Head of caudate nucleus (tissue), 42 donors: ENCODE results near the gene SHC1.

Experiments
- DNase-seq, 42 donors: peaks; one replicate each; pipeline versions ENCODE4 v3.0.0 to v3.0.0-alpha.2; 2020 to 2021; ENCODE audit warnings: mixed read lengths in 7 of 42
- intact Hi-C: fragments of 100-400 bp; cut with DNase I; formaldehyde crosslinking; loops from one replicate; pipeline ENCODE4 v1.15.0; 2022

The SHC1 gene, protein sequence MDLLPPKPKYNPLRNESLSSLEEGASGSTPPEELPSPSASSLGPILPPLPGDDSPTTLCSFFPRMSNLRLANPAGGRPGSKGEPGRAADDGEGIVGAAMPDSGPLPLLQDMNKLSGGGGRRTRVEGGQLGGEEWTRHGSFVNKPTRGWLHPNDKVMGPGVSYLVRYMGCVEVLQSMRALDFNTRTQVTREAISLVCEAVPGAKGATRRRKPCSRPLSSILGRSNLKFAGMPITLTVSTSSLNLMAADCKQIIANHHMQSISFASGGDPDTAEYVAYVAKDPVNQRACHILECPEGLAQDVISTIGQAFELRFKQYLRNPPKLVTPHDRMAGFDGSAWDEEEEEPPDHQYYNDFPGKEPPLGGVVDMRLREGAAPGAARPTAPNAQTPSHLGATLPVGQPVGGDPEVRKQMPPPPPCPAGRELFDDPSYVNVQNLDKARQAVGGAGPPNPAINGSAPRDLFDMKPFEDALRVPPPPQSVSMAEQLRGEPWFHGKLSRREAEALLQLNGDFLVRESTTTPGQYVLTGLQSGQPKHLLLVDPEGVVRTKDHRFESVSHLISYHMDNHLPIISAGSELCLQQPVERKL

DNA sequence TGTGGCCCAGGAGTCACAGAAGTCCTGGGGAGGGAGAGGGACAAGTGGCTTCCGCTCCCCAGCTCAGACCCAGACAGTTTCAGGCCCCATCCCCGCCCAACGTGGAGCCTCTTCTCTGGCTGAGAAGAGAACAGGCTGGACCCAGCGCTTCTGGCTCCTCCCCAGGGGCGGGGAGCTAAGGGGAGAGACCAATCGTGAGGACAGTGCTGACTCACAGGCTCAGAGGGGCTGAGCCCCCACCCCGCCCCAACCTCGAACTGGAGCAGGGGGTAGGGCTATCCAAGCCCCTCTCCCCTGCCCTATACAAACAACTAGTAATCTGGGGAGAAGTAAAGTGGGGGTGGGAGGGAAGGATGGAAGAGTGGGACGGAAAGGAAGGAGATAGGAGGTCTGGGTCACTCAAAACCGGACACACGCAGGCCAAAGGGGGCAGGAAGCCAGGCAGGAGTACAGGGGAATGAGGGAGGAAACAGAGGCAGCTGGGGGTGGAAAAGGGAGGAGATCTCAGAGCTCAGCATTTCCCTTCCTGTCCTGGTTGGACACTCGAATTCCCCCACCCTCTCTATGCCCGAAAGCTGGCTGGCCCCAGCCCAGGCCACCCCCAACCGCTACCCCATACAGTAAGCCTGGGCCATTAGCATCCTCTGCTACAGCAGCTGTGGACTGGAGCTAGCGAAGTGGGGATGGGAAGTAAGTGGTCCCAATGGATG lies at the start of gene SHC1:
TSS of gene SHC1 (minus strand) at position 117 of the 710 bp plus-strand sequence. CDS start 221 bp downstream, outside the sequence.
- DNase-seq: peak; percentile 59 to 95 (median 86)
- intact Hi-C loops: no loop called here

DNA sequence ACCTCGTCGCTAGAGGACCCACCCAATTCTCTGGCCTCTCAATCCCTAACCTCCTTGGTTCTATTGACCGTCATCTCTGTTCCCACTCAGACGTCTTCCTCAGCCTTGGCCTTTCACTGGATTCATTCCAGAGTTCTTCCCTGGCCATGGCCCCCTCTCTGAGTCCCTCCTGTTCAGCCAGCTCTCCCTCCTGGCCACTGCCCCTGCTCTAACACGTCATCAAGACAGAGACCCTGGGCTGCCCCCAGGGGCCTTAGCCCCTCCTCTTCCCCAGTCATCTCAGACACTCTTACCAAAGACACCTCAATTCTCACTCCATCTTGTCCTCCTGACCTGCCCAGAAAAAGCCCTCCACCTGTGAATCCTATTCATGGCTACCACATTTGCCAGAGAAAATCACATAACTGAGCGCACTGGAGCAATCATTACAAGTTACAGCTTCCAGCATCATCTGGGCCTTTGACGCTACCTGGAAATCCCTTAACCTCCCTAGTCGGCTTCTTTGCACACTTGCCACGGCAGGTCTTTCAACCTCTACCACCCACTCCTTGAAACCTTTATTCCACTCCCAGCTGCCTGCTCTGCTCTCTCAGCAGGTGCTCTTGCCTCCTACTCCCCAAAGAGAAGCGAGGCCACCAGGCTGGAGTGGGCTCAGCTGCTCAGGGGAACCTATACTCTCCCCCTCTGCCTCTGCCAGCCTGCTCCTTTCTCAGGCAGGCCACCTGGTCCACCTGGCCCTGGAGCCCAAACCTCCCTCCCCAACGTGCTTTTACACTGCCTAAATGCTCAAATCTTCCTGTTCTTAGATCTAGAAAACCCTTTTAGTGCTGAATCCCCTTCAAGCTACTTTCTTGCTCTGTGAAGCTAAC lies 49.1 kb upstream of the SHC1 start:
- intact Hi-C loops: no loop called here

DNA sequence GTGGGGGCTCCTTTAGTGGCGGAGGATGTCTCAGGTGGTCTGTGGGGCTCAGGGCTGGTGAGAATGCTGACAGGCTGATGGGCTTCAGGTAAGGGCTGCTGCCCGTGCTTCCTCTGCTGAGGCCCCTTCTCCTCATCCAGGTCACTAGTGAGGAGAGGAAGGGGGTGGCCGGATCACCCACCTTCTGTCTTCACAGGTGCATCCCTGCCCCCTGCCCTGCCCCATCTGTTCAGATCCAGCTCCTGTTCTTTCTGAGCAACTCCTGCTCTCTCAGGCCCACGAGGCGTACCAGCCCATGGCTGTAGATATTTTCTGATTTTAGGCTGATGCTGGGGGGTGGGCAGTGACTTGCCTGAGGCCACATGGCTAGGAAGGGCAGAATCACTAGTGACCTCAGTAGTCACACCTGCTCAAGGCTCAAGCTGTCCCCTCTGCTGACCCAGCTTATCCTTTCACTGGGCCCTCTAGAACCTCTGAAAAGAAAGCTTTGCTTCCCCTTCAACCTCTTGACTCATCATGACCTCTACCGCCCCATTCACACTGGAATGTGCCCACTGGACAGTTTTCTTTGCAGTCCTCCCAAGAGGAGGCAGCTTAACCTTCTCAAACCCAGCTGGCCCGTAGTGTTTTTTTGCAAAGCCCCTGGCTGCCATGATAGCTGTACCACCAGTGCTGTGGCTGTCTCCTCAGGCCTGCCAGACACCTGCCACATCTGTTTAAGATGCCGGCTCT lies 48.2 kb upstream of the SHC1 start:
- DNase-seq: no peak
- intact Hi-C loops: no loop called here

More for the DNA sequence above, 49.1 kb upstream of the SHC1 start:
- DNase-seq: peak in 10 of 42 donors; percentile 24 to 77 (median 48)

DNA sequence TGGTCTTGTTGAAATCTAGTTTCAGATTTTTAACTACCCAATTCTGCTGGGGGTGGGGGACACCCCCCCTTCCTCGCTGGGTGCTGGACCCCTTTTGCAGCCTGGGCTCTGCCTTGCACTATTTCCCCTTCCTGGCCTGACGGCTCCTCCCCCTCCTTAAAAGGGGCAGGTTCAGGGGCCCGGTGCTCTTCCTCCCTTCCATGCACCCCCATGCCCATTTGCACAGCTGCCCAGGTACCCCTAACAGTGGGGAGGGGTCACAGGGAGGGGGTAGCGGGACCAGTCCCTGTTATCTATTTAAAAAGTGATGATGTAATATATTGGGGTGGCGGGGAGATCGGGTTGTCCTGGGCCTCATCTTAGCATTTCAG lies 47.4 kb upstream of the SHC1 start:
- DNase-seq: no peak
- intact Hi-C loops: no loop called here

DNA sequence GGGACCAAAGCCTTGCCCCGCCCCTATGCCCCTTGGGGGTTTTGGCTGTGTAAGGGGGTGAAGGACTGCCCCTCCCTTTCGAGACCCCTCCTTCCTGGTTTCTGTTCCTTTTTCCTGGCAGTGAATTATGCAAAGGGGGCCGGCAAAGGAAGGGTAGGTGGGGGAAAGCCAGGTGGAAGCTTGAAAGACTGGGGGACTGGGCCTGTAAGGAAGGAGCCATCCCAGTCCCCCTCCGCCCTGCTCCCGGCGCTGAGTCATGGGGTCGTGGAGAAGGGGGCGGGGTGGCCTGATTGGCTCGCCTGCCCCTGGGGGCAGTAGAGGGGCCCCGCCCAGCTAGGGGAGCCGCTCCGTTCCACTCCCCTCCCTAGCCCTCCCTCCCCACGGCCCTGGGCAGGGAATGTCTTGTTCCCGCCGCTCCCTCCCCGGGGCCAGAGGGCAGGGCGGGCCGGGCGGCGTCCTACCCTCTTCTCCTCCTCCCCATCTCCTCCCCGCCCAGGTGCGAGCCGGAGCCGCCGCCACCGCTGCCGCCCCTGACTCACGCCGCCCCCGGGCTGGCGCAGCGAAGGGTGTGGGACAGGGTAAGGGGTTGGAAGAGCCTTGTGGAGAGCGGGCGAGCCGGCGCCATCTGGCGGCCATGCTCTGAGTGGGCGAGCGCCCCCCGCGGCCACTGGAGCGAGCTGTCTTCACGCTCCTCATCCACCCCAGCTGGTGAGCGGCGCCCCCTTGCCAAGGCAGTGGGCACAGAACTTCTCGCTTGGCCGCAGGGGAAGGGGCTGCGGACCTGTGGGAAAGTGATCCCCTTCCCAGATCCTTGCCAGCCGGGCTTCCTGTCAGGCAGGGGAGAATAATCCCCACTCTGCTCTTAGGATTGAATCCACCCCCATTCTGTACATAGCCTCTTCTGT lies 46.7 kb upstream of the SHC1 start:
- peak; percentile 71 to 95 (median 89) for DNase-seq
- intact Hi-C loops: no loop called here

DNA sequence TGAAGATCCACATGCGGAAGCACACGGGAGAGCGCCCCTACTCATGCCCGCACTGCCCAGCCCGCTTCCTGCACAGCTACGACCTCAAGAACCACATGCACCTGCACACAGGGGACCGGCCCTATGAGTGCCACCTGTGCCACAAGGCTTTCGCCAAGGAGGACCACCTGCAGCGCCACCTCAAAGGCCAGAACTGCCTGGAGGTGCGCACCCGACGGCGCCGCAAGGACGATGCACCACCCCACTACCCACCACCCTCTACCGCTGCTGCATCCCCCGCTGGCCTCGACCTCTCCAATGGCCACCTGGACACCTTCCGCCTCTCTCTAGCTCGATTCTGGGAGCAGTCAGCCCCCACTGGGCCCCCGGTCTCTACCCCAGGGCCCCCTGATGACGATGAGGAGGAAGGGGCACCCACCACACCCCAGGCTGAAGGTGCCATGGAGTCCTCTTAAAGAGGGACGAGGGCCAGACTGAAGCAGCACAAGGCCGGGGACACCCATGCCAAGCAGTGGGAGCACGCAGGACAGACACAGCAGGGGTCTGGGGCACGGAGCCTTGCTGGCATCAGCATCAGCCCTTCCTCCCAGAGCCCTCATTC lies 45.8 kb upstream of the SHC1 start:
- intact Hi-C loops: no loop called here
- no peak for DNase-seq

DNA sequence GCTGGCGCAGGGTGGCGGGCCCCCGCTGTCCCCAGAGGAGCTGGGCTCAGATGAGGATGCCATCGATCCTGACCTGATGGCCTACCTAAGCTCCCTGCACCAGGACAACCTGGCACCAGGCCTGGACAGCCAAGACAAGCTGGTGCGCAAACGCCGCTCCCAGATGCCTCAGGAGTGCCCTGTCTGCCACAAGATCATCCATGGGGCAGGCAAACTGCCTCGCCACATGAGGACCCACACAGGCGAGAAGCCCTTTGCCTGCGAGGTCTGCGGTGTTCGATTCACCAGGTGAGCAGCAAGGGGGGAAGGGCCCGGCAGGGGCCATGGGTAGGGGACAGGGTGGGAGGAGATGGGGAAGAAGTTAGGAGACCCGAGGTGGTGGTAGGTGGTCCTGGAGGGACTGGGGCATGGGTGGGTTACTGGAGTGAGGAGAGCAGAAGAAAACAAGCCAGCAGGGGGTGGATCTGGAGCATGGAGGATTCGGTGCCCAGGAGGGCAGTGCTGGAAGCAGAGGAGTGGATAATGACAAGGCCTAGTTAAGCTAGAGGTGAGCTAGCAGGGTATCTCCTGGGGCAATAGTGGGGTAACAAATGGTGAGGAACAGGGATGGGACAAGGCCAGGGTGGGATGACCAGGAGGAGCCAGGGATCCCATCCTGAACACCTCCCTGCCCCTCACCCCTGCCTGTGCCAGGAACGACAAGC lies 45.1 kb upstream of the SHC1 start:
- intact Hi-C loops: no loop called here
- no peak for DNase-seq

DNA sequence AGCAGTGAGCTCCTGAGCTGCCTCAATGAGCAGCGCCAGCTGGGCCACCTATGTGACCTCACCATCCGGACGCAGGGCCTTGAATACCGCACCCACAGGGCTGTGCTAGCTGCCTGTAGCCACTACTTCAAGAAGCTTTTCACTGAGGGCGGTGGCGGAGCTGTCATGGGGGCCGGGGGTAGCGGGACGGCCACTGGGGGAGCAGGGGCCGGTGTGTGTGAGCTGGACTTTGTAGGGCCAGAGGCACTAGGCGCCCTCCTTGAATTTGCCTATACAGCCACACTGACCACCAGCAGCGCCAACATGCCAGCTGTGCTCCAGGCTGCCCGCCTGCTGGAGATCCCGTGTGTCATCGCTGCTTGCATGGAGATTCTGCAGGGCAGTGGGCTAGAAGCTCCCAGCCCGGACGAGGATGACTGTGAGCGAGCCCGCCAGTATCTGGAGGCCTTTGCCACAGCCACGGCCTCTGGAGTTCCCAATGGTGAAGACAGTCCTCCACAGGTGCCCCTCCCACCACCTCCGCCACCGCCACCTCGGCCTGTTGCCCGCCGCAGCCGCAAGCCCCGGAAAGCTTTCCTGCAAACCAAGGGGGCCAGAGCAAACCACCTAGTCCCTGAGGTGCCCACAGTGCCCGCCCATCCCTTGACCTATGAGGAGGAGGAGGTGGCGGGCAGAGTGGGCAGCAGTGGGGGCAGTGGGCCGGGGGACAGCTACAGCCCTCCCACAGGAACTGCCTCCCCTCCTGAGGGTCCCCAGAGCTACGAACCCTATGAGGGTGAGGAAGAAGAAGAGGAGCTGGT lies 44.4 kb upstream of the SHC1 start:
- intact Hi-C loops: no loop called here
- DNase-seq: no peak

DNA sequence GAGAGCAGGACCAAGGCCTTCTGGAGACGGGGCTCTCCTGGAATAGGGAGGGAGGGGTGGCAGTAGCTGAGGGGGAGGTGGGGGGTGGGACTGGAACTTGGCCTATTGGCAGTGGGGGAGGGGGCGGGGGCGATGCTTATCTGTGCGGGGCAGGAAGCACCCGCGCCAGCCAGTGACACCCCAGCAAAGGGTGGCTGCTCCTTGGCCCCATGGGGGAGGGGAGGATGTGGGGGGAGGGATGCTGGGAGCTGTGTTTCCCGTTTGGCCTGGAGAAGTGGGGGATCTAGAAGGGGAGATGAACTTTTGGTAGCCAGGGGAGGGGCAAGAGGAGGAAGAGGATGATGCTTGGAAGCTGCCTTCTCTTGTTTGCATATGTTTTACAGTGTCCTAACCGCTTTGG lies 43.1 kb upstream of the SHC1 start:
- DNase-seq: no peak
- intact Hi-C loops: no loop called here

DNA sequence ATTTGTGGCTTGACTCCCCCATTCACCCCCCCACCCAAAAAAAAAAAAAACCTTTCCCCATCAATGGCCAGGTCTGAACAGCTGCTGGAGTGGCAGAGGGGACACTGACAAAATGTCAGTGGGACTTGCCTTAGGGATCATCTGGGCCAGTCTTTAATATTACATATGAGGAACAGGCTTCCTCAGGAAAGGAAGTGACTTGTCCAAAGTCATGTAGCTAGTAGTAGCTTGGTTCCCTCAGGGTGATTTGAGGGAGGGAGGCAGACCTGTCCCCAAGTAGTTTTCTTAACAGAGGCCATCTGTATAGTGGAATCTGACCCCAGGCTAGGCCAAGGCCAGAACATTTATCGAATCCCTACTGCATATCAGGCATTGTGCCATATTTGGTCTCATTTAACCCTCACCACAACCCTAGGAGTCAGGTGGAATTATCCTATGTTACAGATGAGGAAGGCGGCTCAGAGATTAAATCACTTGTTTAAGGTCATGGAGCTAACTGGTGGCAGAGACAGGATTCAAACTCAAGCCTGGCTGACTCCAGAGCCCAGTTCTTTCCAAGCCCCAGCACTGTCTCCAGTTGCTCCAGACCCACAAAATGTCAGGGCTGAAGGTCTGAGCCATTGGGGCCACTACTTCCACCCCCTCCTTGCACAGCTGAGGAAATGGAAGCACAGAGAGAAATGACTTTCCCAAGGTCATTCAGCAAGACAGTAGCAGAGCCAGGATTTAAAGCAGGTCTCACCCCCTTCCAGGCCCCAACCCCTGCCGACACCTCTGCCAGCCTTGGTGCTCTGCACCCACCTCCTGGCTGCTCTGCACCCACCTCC lies 42.4 kb upstream of the SHC1 start:
- intact Hi-C loops: no loop called here
- DNase-seq: no peak

DNA sequence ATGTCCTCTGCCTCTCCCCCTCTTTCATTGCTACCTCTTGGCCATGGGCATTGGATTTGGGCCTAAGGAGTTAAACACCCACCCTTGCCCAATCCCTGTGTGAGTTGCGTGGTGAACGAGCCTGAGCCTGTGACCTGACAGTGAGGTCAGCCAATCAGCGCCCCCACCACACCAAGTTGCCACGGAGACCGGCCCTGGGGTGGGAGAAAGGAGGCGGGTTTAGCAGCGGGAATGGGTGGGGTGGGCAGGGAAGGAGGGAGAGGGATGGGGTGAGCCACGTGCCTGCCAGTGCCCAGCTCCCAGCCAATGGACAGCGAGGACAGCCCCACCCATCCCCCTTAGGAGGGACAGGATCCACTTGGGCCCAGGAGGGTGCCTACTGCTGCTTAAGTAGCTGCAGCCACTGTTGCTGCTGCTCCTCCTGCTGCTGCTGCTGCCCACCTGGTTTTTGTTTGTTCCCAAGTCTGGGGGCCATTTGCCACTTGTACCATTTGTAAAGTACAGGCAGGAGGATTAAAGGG lies 41.5 kb upstream of the SHC1 start:
- DNase-seq: peak; percentile 66 to 95 (median 85)
- intact Hi-C loops: no loop called here

DNA sequence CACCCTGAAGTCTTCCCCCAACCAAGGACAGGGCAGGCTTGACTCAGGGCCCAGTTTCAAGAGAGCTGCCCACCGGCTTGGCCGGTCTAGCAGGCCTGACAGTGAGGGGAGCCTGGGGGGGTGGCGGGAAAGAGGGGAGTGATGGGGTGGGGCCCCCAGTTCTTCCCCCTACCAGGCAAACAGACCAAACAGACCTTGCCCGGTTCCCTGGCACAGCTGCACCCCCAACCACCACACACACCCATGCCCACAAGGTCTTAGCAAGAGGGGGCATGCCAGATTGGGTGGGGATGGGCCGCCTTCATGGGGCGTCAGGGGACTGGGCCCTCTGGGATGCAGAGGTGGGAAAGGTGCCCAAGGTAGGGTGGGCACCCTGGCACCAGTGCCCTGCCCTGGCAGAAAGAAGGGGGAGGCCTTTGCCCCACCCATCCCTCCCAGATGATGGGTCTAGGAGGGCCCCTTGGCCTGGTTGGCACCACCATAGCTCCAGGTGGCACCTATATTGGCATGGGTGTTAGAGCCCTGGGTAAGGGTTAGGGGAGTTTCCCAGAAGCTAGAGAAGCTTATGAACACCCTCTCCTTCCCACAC lies 41.0 kb upstream of the SHC1 start:
- DNase-seq: no peak
- intact Hi-C loops: no loop called here

DNA sequence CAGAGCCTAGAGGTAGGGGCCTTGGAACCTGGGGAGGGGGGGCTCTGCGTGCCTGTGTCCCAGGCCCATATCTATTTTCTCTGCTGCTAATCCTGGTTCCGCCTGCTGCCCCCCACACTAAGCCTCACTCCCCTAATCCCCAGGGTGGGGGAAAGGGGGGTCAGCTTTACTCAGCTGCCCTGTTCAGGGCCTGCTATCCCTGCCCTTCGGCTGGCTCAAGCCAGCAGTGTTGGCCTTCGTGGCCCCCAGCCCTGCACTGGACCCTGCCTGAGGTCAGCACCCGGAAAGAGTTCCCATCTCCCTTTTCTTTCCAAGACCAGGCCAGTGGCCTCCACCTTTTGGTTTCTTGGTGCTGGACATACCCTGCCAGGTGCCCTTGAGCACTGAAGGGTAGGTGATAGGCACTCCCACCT lies 40.5 kb upstream of the SHC1 start:
- no peak for DNase-seq
- intact Hi-C loops: no loop called here

DNA sequence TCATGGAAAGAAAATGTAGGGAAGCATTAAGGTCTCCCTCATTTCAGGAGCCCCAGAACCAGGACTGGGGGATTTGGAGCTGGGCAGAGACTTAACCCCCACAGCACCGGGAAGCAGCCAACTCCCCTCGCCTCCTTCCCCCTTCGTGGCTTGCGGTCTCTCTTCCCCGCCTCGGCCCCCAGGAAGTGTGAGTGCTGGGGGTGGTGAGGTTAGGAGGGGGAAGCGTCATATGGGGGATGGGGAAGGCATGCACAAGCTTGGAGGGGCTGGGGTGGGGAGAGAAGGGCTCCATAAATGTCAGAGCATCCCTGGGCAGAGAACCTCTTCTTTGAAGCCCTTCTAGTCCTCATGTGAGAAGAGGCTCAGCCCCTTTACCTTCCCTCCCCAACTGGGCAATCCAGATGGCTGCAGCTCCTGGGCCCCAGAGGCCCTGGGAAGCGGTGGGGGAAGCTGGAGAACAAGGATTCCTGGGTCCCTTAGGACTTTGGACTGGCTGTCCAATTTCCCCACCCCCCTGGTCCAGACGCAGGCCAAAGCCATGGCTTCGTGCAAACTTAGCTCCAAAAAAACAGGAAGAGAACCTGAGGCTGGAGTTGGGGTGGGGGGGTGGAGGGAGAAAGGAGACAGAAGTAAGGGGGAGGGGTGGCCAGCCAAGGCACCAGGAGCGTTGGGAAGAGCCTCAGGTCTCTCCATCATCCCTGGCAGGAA lies 39.8 kb upstream of the SHC1 start:
- peak in 1 of 42 donors; percentile 21 for DNase-seq
- intact Hi-C loops: no loop called here
